Measurements from ENCODE around the gene SOSTDC1.

Gene SOSTDC1

GRCh38 chr7:16438988-16439387, 26.6 kb downstream of the SOSTDC1 start:
- TF ChIP-seq, protein P1, sequence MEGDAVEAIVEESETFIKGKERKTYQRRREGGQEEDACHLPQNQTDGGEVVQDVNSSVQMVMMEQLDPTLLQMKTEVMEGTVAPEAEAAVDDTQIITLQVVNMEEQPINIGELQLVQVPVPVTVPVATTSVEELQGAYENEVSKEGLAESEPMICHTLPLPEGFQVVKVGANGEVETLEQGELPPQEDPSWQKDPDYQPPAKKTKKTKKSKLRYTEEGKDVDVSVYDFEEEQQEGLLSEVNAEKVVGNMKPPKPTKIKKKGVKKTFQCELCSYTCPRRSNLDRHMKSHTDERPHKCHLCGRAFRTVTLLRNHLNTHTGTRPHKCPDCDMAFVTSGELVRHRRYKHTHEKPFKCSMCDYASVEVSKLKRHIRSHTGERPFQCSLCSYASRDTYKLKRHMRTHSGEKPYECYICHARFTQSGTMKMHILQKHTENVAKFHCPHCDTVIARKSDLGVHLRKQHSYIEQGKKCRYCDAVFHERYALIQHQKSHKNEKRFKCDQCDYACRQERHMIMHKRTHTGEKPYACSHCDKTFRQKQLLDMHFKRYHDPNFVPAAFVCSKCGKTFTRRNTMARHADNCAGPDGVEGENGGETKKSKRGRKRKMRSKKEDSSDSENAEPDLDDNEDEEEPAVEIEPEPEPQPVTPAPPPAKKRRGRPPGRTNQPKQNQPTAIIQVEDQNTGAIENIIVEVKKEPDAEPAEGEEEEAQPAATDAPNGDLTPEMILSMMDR (IDR thresholded peaks at IDR 0.05; ENCODE audit: low read depth, low read length), result no peak
- H3K4me3 ChIP-seq (ENCODE audit: low read depth, low read length), result no peak overlapping the region

GRCh38 chr7:16436306-16436705, 29.2 kb downstream of the SOSTDC1 start:
- H3K4me3 ChIP-seq (ENCODE audit: low read depth, low read length), result no peak overlapping the region
- TF ChIP-seq, protein P1 (IDR thresholded peaks at IDR 0.05; ENCODE audit: low read depth, low read length), result no peak

- TF ChIP-seq, protein P1 (IDR thresholded peaks at IDR 0.05; ENCODE audit: low read depth, low read length), result no peak
- no peak overlapping the region for H3K4me3 ChIP-seq (ENCODE audit: low read depth, low read length)
Observed at GRCh38 chr7:16433568-16434122, 31.9 kb downstream of the SOSTDC1 start.

DNA sequence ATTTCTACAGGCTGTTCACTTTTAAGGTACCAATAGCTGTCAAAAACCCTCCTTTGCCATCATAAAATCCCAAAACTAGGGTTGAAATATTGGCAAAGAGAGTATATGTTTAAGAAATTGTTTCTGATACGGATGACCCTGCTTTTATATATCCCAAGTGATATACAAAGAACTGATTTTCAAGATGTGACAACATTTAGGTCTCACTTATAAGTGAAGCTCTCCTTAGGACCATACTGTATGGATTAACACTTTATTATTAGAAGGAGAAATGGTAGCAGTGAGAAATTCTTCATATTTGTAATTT, 33.2 kb downstream of the SOSTDC1 start:
- no peak overlapping the region for H3K4me3 ChIP-seq (ENCODE audit: low read depth, low read length)
- TF ChIP-seq, protein P1 (IDR thresholded peaks at IDR 0.05; ENCODE audit: low read depth, low read length), result no peak

GRCh38 chr7:16431646-16432424, 33.7 kb downstream of the SOSTDC1 start:
- no peak overlapping the region for H3K4me3 ChIP-seq (ENCODE audit: low read depth, low read length)
- TF ChIP-seq, protein P1 (IDR thresholded peaks at IDR 0.05; ENCODE audit: low read depth, low read length), result peak; percentile 28; the same call in 1 of the 2 replicates

DNA sequence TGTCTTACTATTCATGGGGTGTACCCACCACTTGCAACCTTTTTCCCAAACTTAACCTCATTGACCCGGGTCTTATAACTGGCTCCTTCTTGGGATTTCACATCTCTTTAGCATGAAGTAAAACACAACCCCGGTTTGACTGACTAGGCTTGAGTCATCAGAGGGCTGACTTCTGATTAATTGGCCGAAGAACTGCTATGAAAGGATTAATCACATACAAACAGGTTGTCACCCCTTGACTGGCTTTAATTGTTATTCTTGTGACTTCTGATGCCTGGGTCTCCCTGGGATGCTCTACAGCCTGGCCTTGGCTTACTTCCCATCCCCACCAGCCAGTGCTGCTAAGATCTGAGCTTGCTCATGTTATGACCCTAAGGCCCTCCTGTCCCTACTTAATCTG, 35.4 kb downstream of the SOSTDC1 start:
- TF ChIP-seq, protein P1 (IDR thresholded peaks at IDR 0.05; ENCODE audit: low read depth, low read length), result no peak
- no peak overlapping the region for H3K4me3 ChIP-seq (ENCODE audit: low read depth, low read length)

GRCh38 chr7:16428672-16429071, 36.9 kb downstream of the SOSTDC1 start:
- TF ChIP-seq, protein P1 (IDR thresholded peaks at IDR 0.05; ENCODE audit: low read depth, low read length), result no peak
- no peak overlapping the region for H3K4me3 ChIP-seq (ENCODE audit: low read depth, low read length)
